WTC11 (cell line): ENCODE measurements around the gene PLD1. TPM values are rescaled to one million over a fixed set of nuclear protein-coding genes. Genes with fewer than 3 reads are reported as not detected.

Experiments
- ATAC-seq: fragments of 200-7000 bp; cut with Tn5 transposase; 2 replicates; pipeline ENCODE4 v1.10.0; 2021; ENCODE audit warnings: mild to moderate bottlenecking, moderate library complexity
- CTCF ChIA-PET: fragments of 300-600 bp; sonication (Branson Sonifier 250); formaldehyde crosslinking; loops from one replicate; lab custom pipeline; 2021; ENCODE audit warnings: antibody characterized with exemption; lab: Charles Lee
- POLR2A ChIA-PET: fragments of 350-600 bp; sonication (Branson Sonifier 250); formaldehyde crosslinking; loops from one replicate; lab custom pipeline; 2021; ENCODE audit warnings: antibody characterized with exemption; lab: Charles Lee
- DNase-seq: peaks from one replicate; pipeline ENCODE4 v3.0.0; 2021; ENCODE audit warnings: low spot score
- H3K27ac Mint-ChIP-seq: 2 replicates; pipeline ENCODE4 v1.8.0; 2021; ENCODE audit warnings: mixed read lengths
- H3K27me3 Mint-ChIP-seq: 2 replicates; pipeline ENCODE4 v1.8.0; 2021; ENCODE audit warnings: low read depth, mild to moderate bottlenecking, moderate library complexity, mixed read lengths
- H3K36me3 Mint-ChIP-seq: 2 replicates; pipeline ENCODE4 v1.8.0; 2021; ENCODE audit warnings: mixed read lengths
- H3K4me1 Mint-ChIP-seq: 2 replicates; pipeline ENCODE4 v1.8.0; 2022; ENCODE audit warnings: mixed read lengths
- H3K4me3 Mint-ChIP-seq: 2 replicates; pipeline ENCODE4 v1.8.0; 2021; ENCODE audit warnings: mild to moderate bottlenecking, moderate library complexity, mixed read lengths
- H3K9me3 Mint-ChIP-seq: 2 replicates; pipeline ENCODE4 v1.8.0; 2021; ENCODE audit warnings: mixed read lengths
- ATF3 ChIP-seq: sonication (generic); formaldehyde crosslinking; conservative IDR thresholded peaks from 2 replicates; pipeline ENCODE4 v1.8.1; 2022; ENCODE audit warnings: mild to moderate bottlenecking, missing genetic modification reagents
- EMX1 ChIP-seq: fragments of 250-450 bp; sonication (Bioruptor Pico); IDR thresholded peaks from 2 replicates; pipeline ENCODE4 v1.8.0; 2021; ENCODE audit warnings: mild to moderate bottlenecking
- FOXJ3 ChIP-seq: sonication (generic); formaldehyde crosslinking; IDR thresholded peaks from 2 replicates; pipeline ENCODE4 v1.9.0; 2021; ENCODE audit warnings: missing genetic modification reagents, mild to moderate bottlenecking, borderline replicate concordance
- FOXK1 ChIP-seq: sonication (generic); formaldehyde crosslinking; IDR thresholded peaks from 2 replicates; pipeline ENCODE4 v1.8.0; 2022; ENCODE audit warnings: mild to moderate bottlenecking, moderate library complexity, missing genetic modification reagents
- FOXP1 ChIP-seq: sonication (generic); formaldehyde crosslinking; IDR thresholded peaks from 2 replicates; pipeline ENCODE4 v1.8.0; 2022; ENCODE audit warnings: missing genetic modification reagents, mild to moderate bottlenecking, moderate library complexity, borderline replicate concordance
- GABPB1 ChIP-seq: sonication (generic); formaldehyde crosslinking; IDR thresholded peaks from 2 replicates; pipeline ENCODE4 v1.8.1; 2023; ENCODE audit warnings: mild to moderate bottlenecking, missing genetic modification reagents
- GTF2I ChIP-seq: fragments of 250-450 bp; sonication (Bioruptor Pico); conservative IDR thresholded peaks from 2 replicates; pipeline ENCODE4 v1.4.0; 2021; ENCODE audit warnings: mild to moderate bottlenecking
- HMGA2 ChIP-seq: fragments of 250-450 bp; sonication (Bioruptor Pico); IDR thresholded peaks from 2 replicates; pipeline ENCODE4 v1.4.0; 2021; ENCODE audit warnings: mild to moderate bottlenecking, moderate library complexity
- JUN ChIP-seq: sonication (generic); formaldehyde crosslinking; IDR thresholded peaks from 2 replicates; pipeline ENCODE4 v1.8.0; 2023; ENCODE audit warnings: mild to moderate bottlenecking, missing genetic modification reagents
- NFE2L1 ChIP-seq: sonication (generic); formaldehyde crosslinking; IDR thresholded peaks from 2 replicates; pipeline ENCODE4 v1.8.1; 2023; ENCODE audit warnings: missing genetic modification reagents
- NFYB ChIP-seq: sonication (generic); formaldehyde crosslinking; conservative IDR thresholded peaks from 2 replicates; pipeline ENCODE4 v1.8.0; 2022; ENCODE audit warnings: low read depth, missing genetic modification reagents
- RELA ChIP-seq: sonication (generic); formaldehyde crosslinking; IDR thresholded peaks from 2 replicates; pipeline ENCODE4 v1.8.1; 2022; ENCODE audit warnings: missing genetic modification reagents, mild to moderate bottlenecking, borderline replicate concordance
- RORB ChIP-seq: fragments of 250-450 bp; sonication (Bioruptor Pico); IDR thresholded peaks from 2 replicates; pipeline ENCODE4 v1.9.0; 2021; ENCODE audit warnings: mild to moderate bottlenecking
- TCF7 ChIP-seq: sonication (generic); formaldehyde crosslinking; IDR thresholded peaks from 2 replicates; pipeline ENCODE4 v1.8.0; 2022; ENCODE audit warnings: mild to moderate bottlenecking, low read depth, missing genetic modification reagents, moderate library complexity
- TEAD1 ChIP-seq: sonication (generic); formaldehyde crosslinking; IDR thresholded peaks from 2 replicates; pipeline ENCODE4 v1.8.0; 2022; ENCODE audit warnings: mild to moderate bottlenecking, missing genetic modification reagents
- TEAD4 ChIP-seq: sonication (generic); formaldehyde crosslinking; IDR thresholded peaks from 2 replicates; pipeline ENCODE4 v1.8.0; 2022; ENCODE audit warnings: mild to moderate bottlenecking, missing genetic modification reagents
- ZBTB43 ChIP-seq: sonication (generic); formaldehyde crosslinking; IDR thresholded peaks from 2 replicates; pipeline ENCODE4 v1.8.1; 2023; ENCODE audit warnings: mild to moderate bottlenecking, missing genetic modification reagents
- ZNF232 ChIP-seq: sonication (generic); formaldehyde crosslinking; IDR thresholded peaks from 2 replicates; pipeline ENCODE4 v1.8.0; 2022; ENCODE audit warnings: mild to moderate bottlenecking, missing genetic modification reagents
- ZNF317 ChIP-seq: sonication (generic); formaldehyde crosslinking; IDR thresholded peaks from 2 replicates; pipeline ENCODE4 v1.8.1; 2023; ENCODE audit warnings: low read depth, mild to moderate bottlenecking, moderate library complexity, missing genetic modification reagents, borderline replicate concordance
- ZNF423 ChIP-seq: fragments of 250-450 bp; sonication (Bioruptor Pico); IDR thresholded peaks from 2 replicates; pipeline ENCODE4 v2.1.2; 2022; ENCODE audit warnings: mild to moderate bottlenecking, moderate library complexity
- total RNA-seq: library from RNA; stranded (reverse); gene quantifications from 3 replicates; pipeline ENCODE4 v1.2.3, GENCODE V29; 2021
- TF ChIP-seq, protein P1 (sequence below): fragments of 250-450 bp; sonication (Bioruptor Pico); conservative IDR thresholded peaks from 2 replicates; pipeline ENCODE4 v1.9.0; 2021; ENCODE audit warnings: mild to moderate bottlenecking
- TF ChIP-seq, protein P2 (sequence below): fragments of 250-450 bp; sonication (Bioruptor Pico); IDR thresholded peaks from 2 replicates; pipeline ENCODE4 v1.8.0; 2021; ENCODE audit warnings: mild to moderate bottlenecking
- TF ChIP-seq, protein P3 (sequence below): sonication (generic); formaldehyde crosslinking; IDR thresholded peaks from 2 replicates; pipeline ENCODE4 v1.8.1; 2023; ENCODE audit warnings: mild to moderate bottlenecking, missing genetic modification reagents, moderate library complexity
- TF ChIP-seq, protein P4 (sequence below): fragments of 250-450 bp; sonication (Bioruptor Pico); IDR thresholded peaks from 2 replicates; pipeline ENCODE4 v1.9.0; 2021; ENCODE audit warnings: mild to moderate bottlenecking

PLD1 gene
- total RNA-seq, 1 experiment from 2014 or later = 4.0 TPM

- POLR2A ChIA-PET = no interaction called here
- Mint-ChIP-seq H3K4me3 (no peak overlapping the region), H3K9me3 (no peaks in the 10 kb centered on the region), H3K4me1 (peaks cover 7% of the 10 kb centered on the region), H3K27ac (no peak overlapping the region), H3K27me3 (no peaks in the 10 kb centered on the region), H3K36me3 (no peaks in the 10 kb centered on the region)
- CTCF ChIA-PET = no interaction called here
- ATAC-seq (no peak), DNase-seq (no peak)
- TF ChIP-seq TCF7 = no peak
- no peak for TF ChIP-seq HMGA2
- TF ChIP-seq ZBTB43 = no peak
- no peak for TF ChIP-seq TEAD4 (CRISPR knock-in tag)
- TF ChIP-seq FOXK1 (CRISPR knock-in tag) = no peak
- no peak for TF ChIP-seq GTF2I
- no peak for TF ChIP-seq FOXP1 (CRISPR knock-in tag)
- TF ChIP-seq ZNF317 = no peak
- TF ChIP-seq, protein P1, sequence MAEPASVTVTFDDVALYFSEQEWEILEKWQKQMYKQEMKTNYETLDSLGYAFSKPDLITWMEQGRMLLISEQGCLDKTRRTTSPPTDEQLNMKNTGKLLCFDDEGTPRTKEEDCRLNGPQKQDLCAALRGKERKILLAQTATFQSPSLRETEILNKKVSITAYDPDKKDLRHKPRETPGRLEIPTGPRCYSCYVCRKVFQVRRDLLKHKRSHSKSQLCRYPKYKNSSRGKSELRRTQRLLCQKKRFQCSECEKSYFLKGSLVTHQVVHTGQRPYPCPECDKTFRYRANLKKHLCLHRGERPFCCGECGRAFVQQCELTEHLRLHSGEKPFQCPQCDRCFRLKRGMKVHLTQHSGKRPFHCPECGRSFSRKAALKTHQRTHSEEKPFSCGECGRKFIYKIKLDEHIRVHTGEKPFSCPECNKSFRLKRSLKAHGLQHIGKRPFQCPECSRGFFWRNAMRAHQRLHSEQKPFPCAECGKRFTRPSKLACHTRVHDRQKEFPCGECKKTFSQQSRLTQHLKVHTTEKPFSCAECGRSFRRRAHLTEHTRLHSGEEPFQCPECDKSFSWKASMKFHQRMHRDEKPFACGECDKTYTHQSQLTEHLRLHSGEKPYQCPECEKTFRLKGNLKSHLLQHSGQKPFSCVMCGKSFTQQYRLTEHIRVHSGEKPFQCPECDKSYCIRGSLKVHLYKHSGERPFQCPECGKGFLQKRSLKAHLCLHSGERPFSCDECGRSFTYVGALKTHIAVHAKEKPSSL (CRISPR knock-in tag) = no peak
- TF ChIP-seq NFE2L1 (CRISPR knock-in tag) = no peak
- TF ChIP-seq, protein P2, sequence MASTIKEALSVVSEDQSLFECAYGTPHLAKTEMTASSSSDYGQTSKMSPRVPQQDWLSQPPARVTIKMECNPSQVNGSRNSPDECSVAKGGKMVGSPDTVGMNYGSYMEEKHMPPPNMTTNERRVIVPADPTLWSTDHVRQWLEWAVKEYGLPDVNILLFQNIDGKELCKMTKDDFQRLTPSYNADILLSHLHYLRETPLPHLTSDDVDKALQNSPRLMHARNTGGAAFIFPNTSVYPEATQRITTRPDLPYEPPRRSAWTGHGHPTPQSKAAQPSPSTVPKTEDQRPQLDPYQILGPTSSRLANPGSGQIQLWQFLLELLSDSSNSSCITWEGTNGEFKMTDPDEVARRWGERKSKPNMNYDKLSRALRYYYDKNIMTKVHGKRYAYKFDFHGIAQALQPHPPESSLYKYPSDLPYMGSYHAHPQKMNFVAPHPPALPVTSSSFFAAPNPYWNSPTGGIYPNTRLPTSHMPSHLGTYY (CRISPR knock-in tag) = no peak
- TF ChIP-seq ZNF232 = no peak
- no peak for TF ChIP-seq ATF3 (CRISPR knock-in tag)
- no peak for TF ChIP-seq EMX1 (CRISPR knock-in tag)
- TF ChIP-seq NFYB (CRISPR knock-in tag) = no peak
- no peak for TF ChIP-seq RORB (CRISPR knock-in tag)
- TF ChIP-seq JUN (CRISPR knock-in tag) = no peak
- TF ChIP-seq TEAD1 (CRISPR knock-in tag) = no peak
- TF ChIP-seq RELA (CRISPR knock-in tag) = no peak
Measured at GRCh38 chr3:171760477-171760876, 49.8 kb downstream of the PLD1 start.

- H3K36me3 Mint-ChIP-seq = no peaks in the 10 kb centered on the region
- TF ChIP-seq FOXK1 (CRISPR knock-in tag) = no peak
- TF ChIP-seq, protein P3, sequence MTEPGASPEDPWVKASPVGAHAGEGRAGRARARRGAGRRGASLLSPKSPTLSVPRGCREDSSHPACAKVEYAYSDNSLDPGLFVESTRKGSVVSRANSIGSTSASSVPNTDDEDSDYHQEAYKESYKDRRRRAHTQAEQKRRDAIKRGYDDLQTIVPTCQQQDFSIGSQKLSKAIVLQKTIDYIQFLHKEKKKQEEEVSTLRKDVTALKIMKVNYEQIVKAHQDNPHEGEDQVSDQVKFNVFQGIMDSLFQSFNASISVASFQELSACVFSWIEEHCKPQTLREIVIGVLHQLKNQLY (CRISPR knock-in tag) = no peak
- TF ChIP-seq FOXJ3 (CRISPR knock-in tag) = no peak
- no peak for TF ChIP-seq GABPB1
- TF ChIP-seq ZNF423 = no peak
- TF ChIP-seq, protein P4, sequence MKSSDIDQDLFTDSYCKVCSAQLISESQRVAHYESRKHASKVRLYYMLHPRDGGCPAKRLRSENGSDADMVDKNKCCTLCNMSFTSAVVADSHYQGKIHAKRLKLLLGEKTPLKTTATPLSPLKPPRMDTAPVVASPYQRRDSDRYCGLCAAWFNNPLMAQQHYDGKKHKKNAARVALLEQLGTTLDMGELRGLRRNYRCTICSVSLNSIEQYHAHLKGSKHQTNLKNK (CRISPR knock-in tag) = no peak
- CTCF ChIA-PET = interaction anchor here (0.9 to 3.2 kb wide), 7 partner anchors 9 to 144 kb away, joined by 3 to 19 read pairs (median 3); no protein-coding TSS in a partner anchor
- ATAC-seq (no peak), DNase-seq (no peak)
- no peaks in the 10 kb centered on the region for H3K9me3 Mint-ChIP-seq
- H3K27me3 Mint-ChIP-seq = no peaks in the 10 kb centered on the region
- H3K4me3 Mint-ChIP-seq = no peak overlapping the region
- H3K4me1 Mint-ChIP-seq = peaks cover 7% of the 10 kb centered on the region
- no peak overlapping the region for H3K27ac Mint-ChIP-seq
- POLR2A ChIA-PET = no interaction called here
Measured at GRCh38 chr3:171758109-171758508, 52.2 kb downstream of the PLD1 start.
